Neuronal stem cell (in vitro differentiated cells): ENCODE data around the gene FRY.

Source experiments
- DNase-seq: peaks from one replicate; pipeline ENCODE4 v3.0.0-alpha.2; 2013; ENCODE audit warnings: low spot score
- H2AFZ ChIP-seq: one replicate; pipeline ENCODE4 v1.6.1; 2013; ENCODE audit warnings: mild to moderate bottlenecking, low read length, inconsistent platforms
- H2AK5ac ChIP-seq: 2 replicates; pipeline ENCODE4 v1.6.1; 2013; ENCODE audit warnings: low read depth, mild to moderate bottlenecking, inconsistent platforms, low read length, moderate library complexity, mixed read lengths
- H2BK120ac ChIP-seq: 2 replicates; pipeline ENCODE4 v1.6.1; 2013; ENCODE audit warnings: low read depth, mild to moderate bottlenecking, inconsistent platforms, low read length, moderate library complexity, mixed read lengths
- H2BK12ac ChIP-seq: one replicate; pipeline ENCODE4 v1.6.1; 2013; ENCODE audit warnings: low read length, inconsistent platforms
- H2BK15ac ChIP-seq: 2 replicates; pipeline ENCODE4 v1.6.1; 2013; ENCODE audit warnings: mild to moderate bottlenecking, low read length, inconsistent platforms, mixed read lengths
- H2BK5ac ChIP-seq: one replicate; pipeline ENCODE4 v1.6.1; 2013; ENCODE audit warnings: inconsistent platforms, mild to moderate bottlenecking, low read length, moderate library complexity
- H3K14ac ChIP-seq: one replicate; pipeline ENCODE4 v1.6.1; 2013; ENCODE audit warnings: low read length, inconsistent platforms
- H3K18ac ChIP-seq: 2 replicates; pipeline ENCODE4 v1.6.1; 2013; ENCODE audit warnings: low read length, inconsistent platforms
- H3K23ac ChIP-seq: 2 replicates; pipeline ENCODE4 v1.6.1; 2013; ENCODE audit warnings: low read depth, mild to moderate bottlenecking, mixed read lengths, low read length, inconsistent platforms; ENCODE audit not compliant: poor library complexity
- H3K27ac ChIP-seq: replicated peaks from 3 replicates; pipeline ENCODE4 v1.5.1; 2013; ENCODE audit warnings: low read length, inconsistent platforms
- H3K27me3 ChIP-seq, 3 experiments: 2 replicates each; pipeline ENCODE4 v1.6.1; 2013; ENCODE audit warnings: low read length in 3 of 3, mild to moderate bottlenecking in 2 of 3, inconsistent platforms in 1 of 3, low read depth in 1 of 3, mixed read lengths in 1 of 3, moderate library complexity in 1 of 3; ENCODE audit not compliant: control insufficient read depth in 3 of 3, insufficient read depth in 3 of 3
- H3K36me3 ChIP-seq, 2 donors: replicated peaks in 1 of 2; 2 replicates each; pipeline ENCODE4 v1.6.1; 2013; ENCODE audit warnings: low read length in 2 of 2; ENCODE audit not compliant: control insufficient read depth in 2 of 2, insufficient read depth in 2 of 2
- H3K4ac ChIP-seq: 2 replicates; pipeline ENCODE4 v1.6.1; 2013; ENCODE audit warnings: inconsistent platforms, mild to moderate bottlenecking, low read length, moderate library complexity
- H3K4me1 ChIP-seq, 2 donors: 1 replicate in 1 of 2; 2 replicates in 1 of 2; pipeline ENCODE4 v1.6.1; 2013; ENCODE audit warnings: low read length in 2 of 2, low read depth in 1 of 2; ENCODE audit not compliant: control insufficient read depth in 2 of 2, insufficient read depth in 1 of 2
- H3K4me2 ChIP-seq: one replicate; pipeline ENCODE4 v1.6.1; 2013; ENCODE audit warnings: mild to moderate bottlenecking, low read length, inconsistent platforms; ENCODE audit not compliant: insufficient read depth, poor library complexity, severe bottlenecking
- H3K4me3 ChIP-seq, 2 donors: 2 replicates each; pipeline ENCODE4 v1.5.1; 2013; ENCODE audit warnings: low read length in 2 of 2, mild to moderate bottlenecking in 2 of 2, inconsistent platforms in 1 of 2, moderate library complexity in 1 of 2
- H3K79me1 ChIP-seq: one replicate; pipeline ENCODE4 v1.6.1; 2013; ENCODE audit warnings: low read depth, mild to moderate bottlenecking, inconsistent platforms, low read length, moderate library complexity
- H3K9ac ChIP-seq: one replicate; pipeline ENCODE4 v1.6.1; 2013; ENCODE audit warnings: mild to moderate bottlenecking, low read depth, low read length, inconsistent platforms; ENCODE audit not compliant: poor library complexity
- H3K9me3 ChIP-seq, 2 donors: replicated peaks in 1 of 2; 2 replicates each; pipeline versions ENCODE3 to v1.6.1; 2013; ENCODE audit warnings: low read length in 2 of 2, mild to moderate bottlenecking in 2 of 2, inconsistent platforms in 1 of 2, low read depth in 1 of 2, mixed read lengths in 1 of 2, moderate library complexity in 1 of 2; ENCODE audit not compliant: control insufficient read depth in 2 of 2, insufficient read depth in 1 of 2
- H4K8ac ChIP-seq: one replicate; pipeline ENCODE4 v1.6.1; 2013; ENCODE audit warnings: low read depth, mild to moderate bottlenecking, inconsistent platforms, low read length, moderate library complexity
- H4K91ac ChIP-seq: one replicate; pipeline ENCODE4 v1.6.1; 2013; ENCODE audit warnings: low read length, low read depth, mild to moderate bottlenecking, inconsistent platforms; ENCODE audit not compliant: poor library complexity
- WGBS, 2 donors: extraction: QIAGEN DNeasy Blood & Tissue Kit; methylation state at CpG; one replicate each; pipeline ENCODE4 v1.1.7; 2013; ENCODE audit warnings: missing lambda C conversion rate in 2 of 2, mixed read lengths in 1 of 2; ENCODE audit not compliant: insufficient read length in 2 of 2, insufficient replicate concordance in 1 of 2; ENCODE audit errors: extremely low coverage in 2 of 2; 5-methylcytosine and 5-hydroxymethylcytosine counted together

The FRY gene

GRCh38 chr13:32117001-32117400, 85.4 kb downstream of the FRY start:
- H3K9ac ChIP-seq: no peak overlapping the region
- H3K4me1 ChIP-seq: no peaks in the 10 kb centered on the region
- H3K36me3 ChIP-seq: no peaks in the 10 kb centered on the region
- H3K4me3 ChIP-seq: no peak overlapping the region
- H3K18ac ChIP-seq: no peak overlapping the region
- no peak overlapping the region for H3K14ac ChIP-seq
- no peak overlapping the region for H2AFZ ChIP-seq
- no peak overlapping the region for H2BK120ac ChIP-seq
- H3K4me2 ChIP-seq: no peak overlapping the region
- H3K27me3 ChIP-seq: no peaks in the 10 kb centered on the region
- H4K91ac ChIP-seq: no peak overlapping the region
- H3K23ac ChIP-seq: no peak overlapping the region
- no peak overlapping the region for H3K27ac ChIP-seq
- no peak overlapping the region for H2AK5ac ChIP-seq
- H3K79me1 ChIP-seq: no peaks in the 10 kb centered on the region
- H3K4ac ChIP-seq: no peak overlapping the region
- H2BK15ac ChIP-seq: no peak overlapping the region
- WGBS, 2 donors: no CpG with 5 or more reads among the region's 3 CpGs
- no peak overlapping the region for H2BK5ac ChIP-seq
- no peak overlapping the region for H4K8ac ChIP-seq
- no peak overlapping the region for H2BK12ac ChIP-seq
- DNase-seq: no peak
- no peaks in the 10 kb centered on the region for H3K9me3 ChIP-seq

GRCh38 chr13:32117701-32118100, 86.1 kb downstream of the FRY start:
- Histone ChIP-seq H3K27ac (no peak overlapping the region), H3K18ac (no peak overlapping the region), H2BK15ac (no peak overlapping the region), H2AFZ (no peak overlapping the region), H2BK5ac (no peak overlapping the region), H3K4me2 (no peak overlapping the region), H2BK120ac (no peak overlapping the region), H3K4me1 (no peaks in the 10 kb centered on the region), H3K4me3 (no peak overlapping the region), H3K9ac (no peak overlapping the region), H3K27me3 (no peaks in the 10 kb centered on the region), H2AK5ac (no peak overlapping the region), H3K9me3 (no peaks in the 10 kb centered on the region), H4K8ac (no peak overlapping the region), H3K23ac (no peak overlapping the region), H4K91ac (no peak overlapping the region), H3K4ac (no peak overlapping the region), H3K14ac (no peak overlapping the region), H3K36me3 (no peaks in the 10 kb centered on the region), H2BK12ac (no peak overlapping the region), H3K79me1 (no peaks in the 10 kb centered on the region)
- WGBS, 2 donors: no CpG with 5 or more reads among the region's 6 CpGs
- no peak for DNase-seq

- H2BK5ac ChIP-seq: no peak overlapping the region
- no peak overlapping the region for H3K14ac ChIP-seq
- no peak overlapping the region for H2BK120ac ChIP-seq
- H2AFZ ChIP-seq: no peak overlapping the region
- H3K23ac ChIP-seq: no peak overlapping the region
- no peak overlapping the region for H2BK12ac ChIP-seq
- H3K9me3 ChIP-seq: no peaks in the 10 kb centered on the region
- H3K9ac ChIP-seq: no peak overlapping the region
- no peak overlapping the region for H3K27ac ChIP-seq
- H2AK5ac ChIP-seq: no peak overlapping the region
- no peak overlapping the region for H3K4me3 ChIP-seq
- H3K18ac ChIP-seq: no peak overlapping the region
- H4K8ac ChIP-seq: no peak overlapping the region
- H3K36me3 ChIP-seq: no peaks in the 10 kb centered on the region
- no peak overlapping the region for H3K4me2 ChIP-seq
- no CpG with 5 or more reads among the region's 3 CpGs for WGBS, 2 donors
- H3K4me1 ChIP-seq: no peaks in the 10 kb centered on the region
- H3K79me1 ChIP-seq: no peaks in the 10 kb centered on the region
- H3K4ac ChIP-seq: no peak overlapping the region
- DNase-seq: no peak
- H3K27me3 ChIP-seq: no peaks in the 10 kb centered on the region
- H4K91ac ChIP-seq: no peak overlapping the region
- H2BK15ac ChIP-seq: no peak overlapping the region
These were observed 89.7 kb downstream of the FRY start for GRCh38 chr13:32121316-32121715.

GRCh38 chr13:32124743-32125142, 93.2 kb downstream of the FRY start:
- WGBS, 2 donors: no CpG with 5 or more reads among the region's 3 CpGs
- Histone ChIP-seq H2AK5ac (no peak overlapping the region), H3K27ac (no peak overlapping the region), H3K14ac (no peak overlapping the region), H3K23ac (no peak overlapping the region), H2BK15ac (no peak overlapping the region), H2BK120ac (no peak overlapping the region), H3K9me3 (no peaks in the 10 kb centered on the region), H3K4me3 (no peak overlapping the region), H3K9ac (no peak overlapping the region), H3K4ac (no peak overlapping the region), H2BK12ac (no peak overlapping the region), H3K18ac (no peak overlapping the region), H3K4me1 (no peaks in the 10 kb centered on the region), H4K91ac (no peak overlapping the region), H3K4me2 (no peak overlapping the region), H3K79me1 (no peaks in the 10 kb centered on the region), H3K36me3 (no peaks in the 10 kb centered on the region), H3K27me3 (no peaks in the 10 kb centered on the region), H4K8ac (no peak overlapping the region), H2BK5ac (no peak overlapping the region), H2AFZ (no peak overlapping the region)
- DNase-seq: no peak
